Heart left ventricle (tissue), 16 donors: ENCODE data around the gene ADSS1. TPM values are rescaled to one million over a fixed set of nuclear protein-coding genes. Genes with fewer than 3 reads are reported as not detected.

Experiments
- ATAC-seq, 4 donors: fragments of 200-7000 bp; cut with Tn5 transposase; one replicate each; pipeline ENCODE4 v1.9.1; 2020 to 2022; ENCODE audit warnings: moderate library complexity in 4 of 4, mild to moderate bottlenecking in 3 of 4, moderate number of reproducible peaks in 1 of 4
- DNase-seq, 5 donors: peaks; one replicate each; pipeline ENCODE4 v3.0.0-alpha.2; 2020
- H3K27ac ChIP-seq, 12 donors: fragments of 200-600 bp; sonication (generic) in 4 of 12; one replicate each; pipeline versions ENCODE4 v1.5.0 to v1.8.0; 2016 to 2022; ENCODE audit warnings: mild to moderate bottlenecking in 2 of 12
- H3K27me3 ChIP-seq, 9 donors: fragments of 200-600 bp; sonication (generic) in 2 of 9; one replicate each; pipeline versions ENCODE4 v1.5.1 to v1.8.0; 2016 to 2022; ENCODE audit warnings: mild to moderate bottlenecking in 3 of 9
- H3K36me3 ChIP-seq, 9 donors: fragments of 200-600 bp; sonication (generic) in 2 of 9; one replicate each; pipeline versions ENCODE4 v1.5.0 to v1.8.0; 2018 to 2022; ENCODE audit warnings: mild to moderate bottlenecking in 2 of 9
- H3K4me1 ChIP-seq, 12 donors: fragments of 200-600 bp; sonication (generic) in 4 of 12; one replicate each; pipeline versions ENCODE4 v1.5.0 to v1.8.0; 2016 to 2022; ENCODE audit warnings: mild to moderate bottlenecking in 3 of 12
- H3K4me3 ChIP-seq, 12 donors: fragments of 200-600 bp; sonication (generic) in 4 of 12; one replicate each; pipeline versions ENCODE4 v1.5.0 to v1.8.0; 2017 to 2022; ENCODE audit warnings: mild to moderate bottlenecking in 9 of 12, moderate library complexity in 4 of 12
- H3K9me3 ChIP-seq, 12 donors: fragments of 200-600 bp; sonication (generic) in 4 of 12; one replicate each; pipeline versions ENCODE4 v1.5.0 to v1.8.0; 2016 to 2022; ENCODE audit warnings: mild to moderate bottlenecking in 1 of 12
- POLR2A ChIP-seq, 2 donors: fragments of 450-650 bp; IDR thresholded peaks; one replicate each; pipeline ENCODE4 v1.6.1; 2017; ENCODE audit warnings: antibody characterized with exemption in 2 of 2, mild to moderate bottlenecking in 2 of 2, moderate library complexity in 2 of 2
- WGBS, 4 donors: extraction: QIAGEN DNeasy Blood & Tissue Kit in 2 of 4; methylation state at CpG; one replicate each; pipeline versions ENCODE4 v1.1.5 to v1.1.7; 2013 to 2018; 5-methylcytosine and 5-hydroxymethylcytosine counted together
- intact Hi-C, 10 donors: fragments of 100-400 bp; cut with DNase I; formaldehyde crosslinking; loops; one replicate each; pipeline versions ENCODE4 v1.11.1 to v1.14.2; 2022
- polyA plus RNA-seq, 2 donors: library from polyadenylated mRNA; stranded (reverse); fragments of 200-250 nt; gene quantifications; one replicate each; pipeline ENCODE4 v1.2.3, GENCODE V29; 2013
- total RNA-seq, 9 donors: library from RNA; depleted of rRNA in 2 of 9; stranded (reverse); fragments of >200 nt in 2 of 9; fragmentation: NEBNext Ultra II Directional in 3 of 9; extraction: Animal tissue kit (Norgen Biotek cat#: 25700) in 3 of 9; gene quantifications; one replicate each; pipeline versions ENCODE4 v1.1.0 to v1.2.4, GENCODE V29; 2016 to 2023
- TF ChIP-seq, protein P1 (sequence below), 12 donors: fragments of 200-600 bp; sonication (generic) in 4 of 12; IDR thresholded peaks; one replicate each; pipeline versions ENCODE4 v1.5.0 to v1.8.0; 2018 to 2022; ENCODE audit warnings: antibody characterized with exemption in 12 of 12, mild to moderate bottlenecking in 5 of 12
- donor health status: ischemic (EF 13 %, LVEDD 7.1; RV severe dilation, severe dysfunction).
- donor health status: healthy with polysubstance abuse.
- donor health status: DM: no; HTN: yes; CAD: no.
- donor health status: DM: no; HTN: no; CAD: no.
- donor health status: ischemic (EF 25% LVEDD 6.9; RV normal size, moderate dysfunction).
- donor health status: ischemic (EF 25% LVEDD 5.7; RV mildly dilated, moderate dysfunction).
- donor health status: healthy.
- donor health status: DM: yes; HTN: yes; CAD: no.
- donor health status: ischemic (EF 35%, LVEDD 5.7; RV mildly dilated, moderate dysfunction).
- donor health status: nonischemic (EF 11% LVEDD 7.7; RV severe dilation, severe dysfunction).
- donor health status: DM: yes; HTN: yes; CAD: no.
- donor health status: PGD.
- donor health status: ischemic (EF 29% LVEDD 5.4; RV normal size, mild dysfunction).
- donor health status: nonischemic (EF 23%, LVEDD 6.1; RV moderate dilation, normal function).

The ADSS1 gene
- total and polyA plus RNA-seq, 11 donors, result 64.7 to 258 (median 160) TPM

DNA sequence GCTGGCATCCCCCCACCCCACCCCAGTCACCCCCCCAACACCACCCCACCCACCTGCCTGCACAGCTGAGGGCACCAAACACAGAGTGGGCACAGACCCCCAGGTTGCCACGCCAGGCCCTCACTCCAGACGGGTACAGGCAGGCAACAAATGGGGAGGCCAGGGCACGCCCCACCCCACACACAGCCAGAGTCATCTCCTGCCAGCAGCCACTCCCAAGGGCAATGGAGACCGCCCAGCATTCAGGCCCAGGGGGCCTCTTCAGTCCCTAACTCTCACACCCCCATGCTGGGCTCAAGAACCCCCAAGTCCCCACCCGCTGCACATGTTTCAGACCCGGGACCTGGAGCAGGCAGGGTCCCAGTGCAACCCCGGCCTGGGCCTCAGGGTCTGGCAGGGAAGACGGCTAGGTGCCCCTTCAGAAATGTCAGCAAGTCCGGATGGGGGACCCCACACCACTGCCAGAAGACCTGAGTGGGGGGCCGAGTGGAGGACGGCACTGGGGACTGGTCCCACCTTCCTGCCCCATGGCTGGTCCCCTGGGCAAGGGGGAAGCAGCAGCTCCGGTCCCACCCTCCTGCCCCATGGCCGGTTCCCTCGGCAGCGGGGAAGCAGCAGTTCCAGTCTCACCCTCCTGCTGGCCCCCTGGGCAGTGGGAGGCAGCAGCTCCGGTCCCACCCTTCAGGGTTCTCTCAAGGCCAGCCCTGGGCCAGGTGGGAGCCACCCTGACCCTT, 59.6 kb downstream of the ADSS1 start:
- H3K4me3 ChIP-seq, result no peak overlapping the region
- WGBS, 4 donors, result 89 to 92% (median 90%) methylated on average over 11 to 16 of the region's 16 CpGs; no CpG with 5 or more reads in 1 of the 4 donors
- DNase-seq (no peak), ATAC-seq (no peak)
- intact Hi-C loops, result no loop called here
- H3K27ac ChIP-seq, result no peak overlapping the region
- H3K27me3 ChIP-seq, result no peaks in the 10 kb centered on the region
- TF ChIP-seq, protein P1, sequence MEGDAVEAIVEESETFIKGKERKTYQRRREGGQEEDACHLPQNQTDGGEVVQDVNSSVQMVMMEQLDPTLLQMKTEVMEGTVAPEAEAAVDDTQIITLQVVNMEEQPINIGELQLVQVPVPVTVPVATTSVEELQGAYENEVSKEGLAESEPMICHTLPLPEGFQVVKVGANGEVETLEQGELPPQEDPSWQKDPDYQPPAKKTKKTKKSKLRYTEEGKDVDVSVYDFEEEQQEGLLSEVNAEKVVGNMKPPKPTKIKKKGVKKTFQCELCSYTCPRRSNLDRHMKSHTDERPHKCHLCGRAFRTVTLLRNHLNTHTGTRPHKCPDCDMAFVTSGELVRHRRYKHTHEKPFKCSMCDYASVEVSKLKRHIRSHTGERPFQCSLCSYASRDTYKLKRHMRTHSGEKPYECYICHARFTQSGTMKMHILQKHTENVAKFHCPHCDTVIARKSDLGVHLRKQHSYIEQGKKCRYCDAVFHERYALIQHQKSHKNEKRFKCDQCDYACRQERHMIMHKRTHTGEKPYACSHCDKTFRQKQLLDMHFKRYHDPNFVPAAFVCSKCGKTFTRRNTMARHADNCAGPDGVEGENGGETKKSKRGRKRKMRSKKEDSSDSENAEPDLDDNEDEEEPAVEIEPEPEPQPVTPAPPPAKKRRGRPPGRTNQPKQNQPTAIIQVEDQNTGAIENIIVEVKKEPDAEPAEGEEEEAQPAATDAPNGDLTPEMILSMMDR (IDR thresholded peaks at IDR 0.05), result no peak
- no peak for TF ChIP-seq POLR2A (IDR thresholded peaks at IDR 0.05)
- peaks cover 0 to 46% (median 19%) of the 10 kb centered on the region in 9 donors for H3K36me3 ChIP-seq
- no peaks in the 10 kb centered on the region for H3K9me3 ChIP-seq
- H3K4me1 ChIP-seq, result peaks cover 0 to 44% (median 18%) of the 10 kb centered on the region in 12 donors

GRCh38 chr14:104784218-104784568, 60.2 kb downstream of the ADSS1 start:
- H3K4me1 ChIP-seq, result peaks cover 0 to 49% (median 19%) of the 10 kb centered on the region in 12 donors
- H3K9me3 ChIP-seq, result no peaks in the 10 kb centered on the region
- 87 to 94% (median 87%) methylated on average over 8 to 9 of the region's 9 CpGs; no CpG with 5 or more reads in 1 of the 4 donors for WGBS, 4 donors
- intact Hi-C loops, result no loop called here
- no peaks in the 10 kb centered on the region for H3K27me3 ChIP-seq
- H3K36me3 ChIP-seq, result peaks cover 0 to 48% (median 19%) of the 10 kb centered on the region in 9 donors
- TF ChIP-seq, protein P1 (IDR thresholded peaks at IDR 0.05), result no peak
- TF ChIP-seq POLR2A (IDR thresholded peaks at IDR 0.05), result no peak
- no peak overlapping the region for H3K27ac ChIP-seq
- DNase-seq (peak in 1 of 5 donors; percentile 18), ATAC-seq (no peak)
- no peak overlapping the region for H3K4me3 ChIP-seq

DNA sequence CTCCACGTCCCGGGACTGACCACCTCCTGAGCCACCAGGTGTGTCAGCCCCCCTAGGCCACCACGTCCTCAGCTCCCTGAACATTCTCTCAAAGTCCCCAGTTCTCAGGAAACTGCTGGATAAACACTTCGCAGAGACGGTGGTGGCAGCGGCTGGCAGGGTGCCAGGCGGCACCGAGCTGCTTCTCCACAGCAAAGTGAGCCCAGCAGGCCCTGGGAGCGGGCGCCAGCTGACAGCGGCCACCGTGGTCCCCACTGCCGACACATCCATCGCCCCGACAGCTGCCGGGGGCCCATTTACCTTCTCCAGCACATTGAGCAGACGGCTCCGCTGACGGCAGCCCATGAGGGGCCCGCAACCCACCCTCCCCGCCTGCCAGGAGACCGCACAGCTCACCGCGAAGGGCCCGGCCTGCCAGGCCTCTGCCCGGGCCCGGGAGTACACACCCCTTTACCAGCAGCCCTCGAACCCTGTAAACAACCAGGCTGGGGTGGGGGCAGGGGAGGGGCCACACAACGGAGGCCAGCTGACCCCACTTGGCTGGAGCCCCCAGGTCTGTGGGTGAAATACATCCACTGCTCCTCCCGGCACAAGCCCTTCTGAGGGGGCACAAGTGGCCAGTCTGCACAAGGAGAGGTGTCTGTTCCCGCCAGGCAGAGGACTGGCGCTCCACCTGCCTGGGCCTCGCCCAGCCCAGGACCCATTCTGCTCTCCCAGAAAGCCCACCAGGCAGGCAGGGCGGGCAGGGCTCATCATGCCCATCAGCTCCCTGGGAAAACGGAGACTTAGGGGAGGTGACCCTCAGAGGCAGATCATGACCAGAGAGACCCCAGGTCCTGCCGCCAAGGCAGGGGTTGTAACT, 61.0 kb downstream of the ADSS1 start:
- H3K27ac ChIP-seq, result peak overlapping the region in 1 of 12 donors; percentile 25
- DNase-seq, result peak in 1 of 5 donors; percentile 27
- no peaks in the 10 kb centered on the region for H3K27me3 ChIP-seq
- intact Hi-C loops, result no loop called here
- H3K4me3 ChIP-seq, result no peak overlapping the region
- TF ChIP-seq, protein P1 (IDR thresholded peaks at IDR 0.05), result no peak
- no peak for TF ChIP-seq POLR2A (IDR thresholded peaks at IDR 0.05)
- no peaks in the 10 kb centered on the region for H3K9me3 ChIP-seq
- no peak for ATAC-seq
- H3K36me3 ChIP-seq, result peaks cover 0 to 51% (median 24%) of the 10 kb centered on the region in 9 donors
- H3K4me1 ChIP-seq, result peaks cover 0 to 50% (median 19%) of the 10 kb centered on the region in 12 donors
- 82 to 90% (median 84%) methylated on average over 9 to 36 of the region's 36 CpGs for WGBS, 4 donors

DNA sequence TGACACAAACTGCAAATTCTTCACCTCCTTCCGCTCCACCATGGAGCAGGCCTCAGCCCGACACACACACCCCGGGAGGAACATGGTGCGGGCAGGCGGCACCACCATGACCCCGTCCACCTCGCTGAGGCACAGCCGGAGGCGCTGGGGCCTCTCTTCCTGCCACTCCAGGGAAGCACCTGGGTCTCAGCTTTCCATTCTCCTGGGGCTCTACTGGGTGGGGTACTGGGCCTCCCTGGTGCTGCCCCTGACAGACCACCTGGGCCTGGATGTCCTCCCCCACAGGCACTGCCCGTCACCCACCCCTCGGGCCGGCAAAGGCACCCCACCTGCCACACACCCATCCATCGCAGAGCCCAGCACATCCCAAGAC, 61.7 kb downstream of the ADSS1 start:
- peaks cover 0 to 53% (median 25%) of the 10 kb centered on the region in 9 donors for H3K36me3 ChIP-seq
- H3K27ac ChIP-seq, result no peak overlapping the region
- no peak for TF ChIP-seq POLR2A (IDR thresholded peaks at IDR 0.05)
- TF ChIP-seq, protein P1 (IDR thresholded peaks at IDR 0.05), result no peak
- no peaks in the 10 kb centered on the region for H3K27me3 ChIP-seq
- H3K4me3 ChIP-seq, result no peak overlapping the region
- intact Hi-C loops, result no loop called here
- ATAC-seq (no peak), DNase-seq (peak in 1 of 5 donors; percentile 27)
- peaks cover 0 to 55% (median 20%) of the 10 kb centered on the region in 12 donors for H3K4me1 ChIP-seq
- WGBS, 4 donors, result 89 to 90% (median 90%) methylated on average over 13 of the region's 13 CpGs
- H3K9me3 ChIP-seq, result no peaks in the 10 kb centered on the region
